OCI-LY1 (cell line): ENCODE measurements around the gene RNF151.

ENCODE experiments used
- H2AFZ ChIP-seq: fragments of 200-600 bp; sonication (generic), shearing (Covaris generic); 2 replicates; pipeline ENCODE4 v1.6.0; 2014; ENCODE audit warnings: antibody characterized with exemption, mild to moderate bottlenecking, low read length
- H3F3A ChIP-seq: fragments of 200-600 bp; sonication (generic), shearing (Covaris generic); 2 replicates; pipeline ENCODE4 v1.6.0; 2014; ENCODE audit warnings: mild to moderate bottlenecking, antibody characterized with exemption, low read length, moderate library complexity; ENCODE audit not compliant: insufficient read depth
- H3K27ac ChIP-seq: fragments of 200-600 bp; sonication (generic); 2 replicates; pipeline ENCODE4 v1.5.1; 2014; ENCODE audit warnings: low read length, mixed run types, mild to moderate bottlenecking, low read depth; ENCODE audit not compliant: poor library complexity, severe bottlenecking
- H3K27me3 ChIP-seq: fragments of 200-600 bp; sonication (generic); 2 replicates; pipeline ENCODE4 v1.6.0; 2014; ENCODE audit warnings: antibody characterized with exemption, mild to moderate bottlenecking, low read length, moderate library complexity; ENCODE audit not compliant: insufficient read depth
- H3K36me3 ChIP-seq: fragments of 200-600 bp; sonication (generic); 2 replicates; pipeline ENCODE4 v1.6.1; 2014; ENCODE audit warnings: mild to moderate bottlenecking, antibody characterized with exemption, low read length, moderate library complexity, mixed read lengths; ENCODE audit not compliant: insufficient read depth
- H3K4me1 ChIP-seq: fragments of 200-600 bp; sonication (generic); 2 replicates; pipeline ENCODE4 v1.5.1; 2014; ENCODE audit warnings: mild to moderate bottlenecking, low read length, moderate library complexity; ENCODE audit not compliant: insufficient read depth, severe bottlenecking
- H3K4me2 ChIP-seq: fragments of 200-600 bp; sonication (generic), shearing (Covaris generic); 2 replicates; pipeline ENCODE4 v1.6.1; 2014; ENCODE audit warnings: low read length
- H3K4me3 ChIP-seq: fragments of 200-600 bp; sonication (generic); 2 replicates; pipeline ENCODE4 v1.5.1; 2014; ENCODE audit warnings: low read length, low read depth, mild to moderate bottlenecking, mixed read lengths; ENCODE audit not compliant: poor library complexity, severe bottlenecking
- H3K79me2 ChIP-seq: fragments of 200-600 bp; shearing (Covaris generic); 2 replicates; pipeline ENCODE4 v1.6.1; 2016; ENCODE audit warnings: mixed run types, low read length, mixed read lengths; ENCODE audit not compliant: insufficient read depth
- H3K9ac ChIP-seq: fragments of 200-600 bp; sonication (generic), shearing (Covaris generic); 2 replicates; pipeline ENCODE4 v1.6.1; 2014; ENCODE audit warnings: mild to moderate bottlenecking, low read length, mixed read lengths
- H3K9me2 ChIP-seq: fragments of 200-600 bp; sonication (generic), shearing (Covaris generic); 2 replicates; pipeline ENCODE4 v1.6.1; 2014; ENCODE audit warnings: low read depth, mild to moderate bottlenecking, low read length, mixed read lengths
- H3K9me3 ChIP-seq: fragments of 200-600 bp; shearing (Covaris generic); 2 replicates; pipeline ENCODE4 v1.6.1; 2014; ENCODE audit warnings: low read length, mixed read lengths
- H4K20me1 ChIP-seq: fragments of 200-600 bp; sonication (generic), shearing (Covaris generic); 2 replicates; pipeline ENCODE4 v1.6.0; 2016; ENCODE audit warnings: mild to moderate bottlenecking, low read length; ENCODE audit not compliant: insufficient read depth
- CTCF ChIP-seq: fragments of 200-600 bp; sonication (generic), shearing (Covaris generic); IDR thresholded peaks from 2 replicates; pipeline ENCODE4 v1.5.1; 2017; ENCODE audit warnings: mild to moderate bottlenecking, antibody characterized with exemption, low read length, moderate library complexity, mixed read lengths
- EZH2 ChIP-seq: fragments of 200-600 bp; sonication (generic), shearing (Covaris generic); IDR thresholded peaks from 2 replicates; pipeline ENCODE4 v1.8.0; 2017; ENCODE audit warnings: borderline replicate concordance, mixed run types, mild to moderate bottlenecking, antibody characterized with exemption, low read length, moderate library complexity, mixed read lengths

The RNF151 gene

GRCh38 chr16:1944612-1945199 lies 21.9 kb upstream of the RNF151 start:
- Histone ChIP-seq H3K4me1 (peaks cover 14% of the 10 kb centered on the region), H3K27me3 (0 out of 2 replicates have a peak, but pooled peaks cover 6% of the 10 kb centered on the region), H3K27ac (no peak overlapping the region), H2AFZ (no peak overlapping the region), H3K9me2 (no peaks in the 10 kb centered on the region), H3K4me3 (no peak overlapping the region), H3K79me2 (no peaks in the 10 kb centered on the region), H3K9ac (no peak overlapping the region), H3F3A (no peaks in the 10 kb centered on the region), H3K4me2 (no peak overlapping the region), H3K36me3 (no peaks in the 10 kb centered on the region), H4K20me1 (no peaks in the 10 kb centered on the region), H3K9me3 (no peaks in the 10 kb centered on the region)
- TF ChIP-seq CTCF (no peak), EZH2 (no peak)

- H4K20me1 ChIP-seq: no peaks in the 10 kb centered on the region
- H2AFZ ChIP-seq: no peak overlapping the region
- no peak overlapping the region for H3K27ac ChIP-seq
- H3K36me3 ChIP-seq: no peaks in the 10 kb centered on the region
- peaks cover 14% of the 10 kb centered on the region for H3K4me1 ChIP-seq
- H3K4me2 ChIP-seq: no peak overlapping the region
- H3K4me3 ChIP-seq: no peak overlapping the region
- no peak overlapping the region for H3K9ac ChIP-seq
- peaks cover 11% of the 10 kb centered on the region; the same call in 1 of the 2 replicates for H3K27me3 ChIP-seq
- TF ChIP-seq CTCF (no peak), EZH2 (no peak)
- H3F3A ChIP-seq: no peaks in the 10 kb centered on the region
- H3K9me3 ChIP-seq: no peaks in the 10 kb centered on the region
- H3K9me2 ChIP-seq: no peaks in the 10 kb centered on the region
- no peaks in the 10 kb centered on the region for H3K79me2 ChIP-seq
These were observed 20.9 kb upstream of the RNF151 start for GRCh38 chr16:1945559-1946391.

GRCh38 chr16:1946495-1947368 lies 19.9 kb upstream of the RNF151 start:
- no peaks in the 10 kb centered on the region for H3K9me2 ChIP-seq
- H3K27me3 ChIP-seq: peaks cover 15% of the 10 kb centered on the region
- H3K4me2 ChIP-seq: no peak overlapping the region
- no peak overlapping the region for H3K27ac ChIP-seq
- no peaks in the 10 kb centered on the region for H3K9me3 ChIP-seq
- H3K79me2 ChIP-seq: no peaks in the 10 kb centered on the region
- no peaks in the 10 kb centered on the region for H4K20me1 ChIP-seq
- no peak overlapping the region for H3K4me3 ChIP-seq
- no peak overlapping the region for H2AFZ ChIP-seq
- no peak overlapping the region for H3K9ac ChIP-seq
- TF ChIP-seq EZH2: no peak
- TF ChIP-seq CTCF: no peak
- H3F3A ChIP-seq: no peaks in the 10 kb centered on the region
- no peaks in the 10 kb centered on the region for H3K36me3 ChIP-seq
- peaks cover 10% of the 10 kb centered on the region for H3K4me1 ChIP-seq
